Gastrocnemius medialis (tissue), 4 donors: ENCODE measurements around the gene RXYLT1.

Experiments
- POLR2A ChIP-seq, 2 donors: fragments of 450-650 bp; IDR thresholded peaks; one replicate each; pipeline ENCODE4 v1.6.1; 2017; ENCODE audit warnings: antibody characterized with exemption in 2 of 2, mild to moderate bottlenecking in 2 of 2, moderate library complexity in 2 of 2
- TF ChIP-seq, protein P1 (sequence below), 5 experiments: fragments of 450-650 bp in 3 of 5; fragments of 200-600 bp in 2 of 5; sonication (generic) in 2 of 5; IDR thresholded peaks in 4 of 5; conservative IDR thresholded peaks in 1 of 5; 1 replicate in 4 of 5; 2 replicates in 1 of 5; pipeline ENCODE4 v1.5.1; 2016 to 2019; ENCODE audit warnings: antibody characterized with exemption in 5 of 5, mild to moderate bottlenecking in 3 of 5, moderate library complexity in 3 of 5

DNA sequence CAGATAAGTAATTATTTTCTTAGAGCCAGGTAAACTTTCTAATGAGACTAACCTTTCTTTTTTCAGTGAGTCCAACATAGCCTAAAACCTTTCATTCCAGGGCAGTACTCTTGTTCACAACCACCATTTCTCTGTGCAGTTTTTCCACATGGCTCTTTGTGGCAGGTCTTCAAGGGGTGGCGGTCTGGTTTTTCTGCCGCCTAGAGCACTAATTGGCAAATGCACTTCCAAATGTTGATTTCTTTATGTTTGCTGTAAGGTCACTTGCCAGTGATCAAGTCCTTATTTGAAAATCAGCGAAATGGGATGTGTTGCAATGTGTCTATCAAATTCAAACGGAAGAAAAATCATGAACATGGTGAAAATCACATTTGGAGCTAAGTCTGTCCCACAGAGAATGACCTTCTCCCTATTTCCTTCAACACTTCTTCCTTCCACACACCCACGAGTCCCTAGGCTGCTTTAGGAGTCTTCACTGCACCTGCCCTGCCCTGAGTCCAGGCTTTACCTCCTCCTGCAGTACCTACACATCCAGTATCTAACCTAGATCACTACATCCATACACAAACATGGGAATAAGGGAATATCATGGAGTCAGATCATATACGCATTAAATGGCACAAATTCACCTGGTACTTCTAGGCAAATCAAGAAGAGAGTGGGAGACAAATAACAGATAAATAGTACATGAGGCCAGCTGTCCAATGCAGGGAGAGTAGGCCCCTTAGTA is 66.7 kb downstream of the RXYLT1 start:
- TF ChIP-seq, protein P1, sequence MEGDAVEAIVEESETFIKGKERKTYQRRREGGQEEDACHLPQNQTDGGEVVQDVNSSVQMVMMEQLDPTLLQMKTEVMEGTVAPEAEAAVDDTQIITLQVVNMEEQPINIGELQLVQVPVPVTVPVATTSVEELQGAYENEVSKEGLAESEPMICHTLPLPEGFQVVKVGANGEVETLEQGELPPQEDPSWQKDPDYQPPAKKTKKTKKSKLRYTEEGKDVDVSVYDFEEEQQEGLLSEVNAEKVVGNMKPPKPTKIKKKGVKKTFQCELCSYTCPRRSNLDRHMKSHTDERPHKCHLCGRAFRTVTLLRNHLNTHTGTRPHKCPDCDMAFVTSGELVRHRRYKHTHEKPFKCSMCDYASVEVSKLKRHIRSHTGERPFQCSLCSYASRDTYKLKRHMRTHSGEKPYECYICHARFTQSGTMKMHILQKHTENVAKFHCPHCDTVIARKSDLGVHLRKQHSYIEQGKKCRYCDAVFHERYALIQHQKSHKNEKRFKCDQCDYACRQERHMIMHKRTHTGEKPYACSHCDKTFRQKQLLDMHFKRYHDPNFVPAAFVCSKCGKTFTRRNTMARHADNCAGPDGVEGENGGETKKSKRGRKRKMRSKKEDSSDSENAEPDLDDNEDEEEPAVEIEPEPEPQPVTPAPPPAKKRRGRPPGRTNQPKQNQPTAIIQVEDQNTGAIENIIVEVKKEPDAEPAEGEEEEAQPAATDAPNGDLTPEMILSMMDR (IDR thresholded peaks at IDR 0.05 in 4 of 5, conservative IDR thresholded peaks at IDR 0.05 in 1 of 5), result no peak
- no peak for TF ChIP-seq POLR2A (IDR thresholded peaks at IDR 0.05)
